HEK293 (cell line): ENCODE results near the gene CREB5.

ENCODE experiments used
- BCL11A ChIP-seq: fragments of 450-650 bp; formaldehyde crosslinking; IDR thresholded peaks from 2 replicates; pipeline ENCODE4 v1.5.1; 2016; ENCODE audit warnings: low read depth, missing biosample characterization, missing genetic modification characterization
- GLI2 ChIP-seq: fragments of 450-650 bp; formaldehyde crosslinking; IDR thresholded peaks from 2 replicates; pipeline ENCODE4; 2017; ENCODE audit warnings: missing biosample characterization, missing genetic modification characterization, low read depth, borderline replicate concordance
- HOXC10 ChIP-seq: sonication (generic); formaldehyde crosslinking; IDR thresholded peaks from 2 replicates; pipeline ENCODE4 v1.8.1; 2023; ENCODE audit warnings: mild to moderate bottlenecking, missing genetic modification reagents
- TRIM28 ChIP-seq: IDR thresholded peaks from 2 replicates; pipeline ENCODE4 v1.6.1; 2011; ENCODE audit warnings: low read length, control low read depth, borderline replicate concordance
- YY1 ChIP-seq: fragments of 450-650 bp; formaldehyde crosslinking; IDR thresholded peaks from 2 replicates; pipeline ENCODE4 v1.5.1; 2018; ENCODE audit warnings: missing biosample characterization, missing genetic modification characterization
- YY2 ChIP-seq: fragments of 450-650 bp; formaldehyde crosslinking; IDR thresholded peaks from 2 replicates; pipeline ENCODE4 v1.5.1; 2016; ENCODE audit warnings: missing biosample characterization, missing genetic modification characterization
- ZNF184 ChIP-seq: fragments of 450-650 bp; IDR thresholded peaks from 2 replicates; pipeline ENCODE4 v1.5.1; 2018; ENCODE audit warnings: missing biosample characterization, mild to moderate bottlenecking, missing genetic modification characterization
- ZNF214 ChIP-seq: fragments of 450-650 bp; formaldehyde crosslinking; IDR thresholded peaks from 2 replicates; pipeline ENCODE4 v1.5.1; 2017; ENCODE audit warnings: missing biosample characterization, mild to moderate bottlenecking, missing genetic modification characterization, borderline replicate concordance
- ZNF248 ChIP-seq: fragments of 450-650 bp; formaldehyde crosslinking; IDR thresholded peaks from 2 replicates; pipeline ENCODE4 v1.5.1; 2017; ENCODE audit warnings: missing biosample characterization, missing genetic modification characterization
- ZNF394 ChIP-seq: fragments of 450-650 bp; formaldehyde crosslinking; IDR thresholded peaks from 2 replicates; pipeline ENCODE4 v1.5.1; 2016; ENCODE audit warnings: missing biosample characterization, missing genetic modification characterization, mild to moderate bottlenecking, moderate library complexity, borderline replicate concordance
- ZNF571 ChIP-seq: fragments of 450-650 bp; formaldehyde crosslinking; IDR thresholded peaks from 2 replicates; pipeline ENCODE4 v1.5.0; 2017; ENCODE audit warnings: missing biosample characterization, missing genetic modification characterization
- ZNF791 ChIP-seq: fragments of 450-650 bp; formaldehyde crosslinking; IDR thresholded peaks from 2 replicates; pipeline ENCODE4 v1.5.1; 2016; ENCODE audit warnings: missing biosample characterization, missing genetic modification characterization
- ZXDB ChIP-seq: fragments of 450-650 bp; formaldehyde crosslinking; IDR thresholded peaks from 2 replicates; pipeline ENCODE4 v1.5.1; 2016; ENCODE audit warnings: missing biosample characterization, missing genetic modification characterization
- TF ChIP-seq, protein P1 (sequence below): fragments of 450-650 bp; formaldehyde crosslinking; conservative IDR thresholded peaks from 2 replicates; pipeline ENCODE4 v1.5.1; 2016; ENCODE audit warnings: low read depth, missing biosample characterization, missing genetic modification characterization
- TF ChIP-seq, protein P2 (sequence below): fragments of 450-650 bp; formaldehyde crosslinking; IDR thresholded peaks from 2 replicates; pipeline ENCODE4 v1.5.1; 2017; ENCODE audit warnings: missing biosample characterization, missing genetic modification characterization
- TF ChIP-seq, protein P3 (sequence below): fragments of 450-650 bp; formaldehyde crosslinking; IDR thresholded peaks from 2 replicates; pipeline ENCODE4 v1.5.1; 2016; ENCODE audit warnings: missing biosample characterization, missing genetic modification characterization
- TF ChIP-seq, protein P4 (sequence below): fragments of 450-650 bp; formaldehyde crosslinking; IDR thresholded peaks from 2 replicates; pipeline ENCODE4 v1.5.1; 2016; ENCODE audit warnings: missing biosample characterization, missing genetic modification characterization, low read depth
- TF ChIP-seq, protein P5 (sequence below): fragments of 450-650 bp; formaldehyde crosslinking; IDR thresholded peaks from 2 replicates; pipeline ENCODE4 v1.5.1; 2016; ENCODE audit warnings: missing biosample characterization, missing genetic modification characterization
- TF ChIP-seq, protein P6 (sequence below): fragments of 450-650 bp; formaldehyde crosslinking; IDR thresholded peaks from 2 replicates; pipeline ENCODE4 v1.5.1; 2017; ENCODE audit warnings: missing biosample characterization, missing genetic modification characterization
- TF ChIP-seq, protein P7 (sequence below): fragments of 450-650 bp; formaldehyde crosslinking; IDR thresholded peaks from 2 replicates; pipeline ENCODE4 v1.5.1; 2017; ENCODE audit warnings: missing biosample characterization, missing genetic modification characterization
- TF ChIP-seq, protein P8 (sequence below): fragments of 450-650 bp; formaldehyde crosslinking; IDR thresholded peaks from 2 replicates; pipeline ENCODE4 v1.5.1; 2017; ENCODE audit warnings: missing biosample characterization, mild to moderate bottlenecking, missing genetic modification characterization, moderate library complexity

The CREB5 gene

DNA sequence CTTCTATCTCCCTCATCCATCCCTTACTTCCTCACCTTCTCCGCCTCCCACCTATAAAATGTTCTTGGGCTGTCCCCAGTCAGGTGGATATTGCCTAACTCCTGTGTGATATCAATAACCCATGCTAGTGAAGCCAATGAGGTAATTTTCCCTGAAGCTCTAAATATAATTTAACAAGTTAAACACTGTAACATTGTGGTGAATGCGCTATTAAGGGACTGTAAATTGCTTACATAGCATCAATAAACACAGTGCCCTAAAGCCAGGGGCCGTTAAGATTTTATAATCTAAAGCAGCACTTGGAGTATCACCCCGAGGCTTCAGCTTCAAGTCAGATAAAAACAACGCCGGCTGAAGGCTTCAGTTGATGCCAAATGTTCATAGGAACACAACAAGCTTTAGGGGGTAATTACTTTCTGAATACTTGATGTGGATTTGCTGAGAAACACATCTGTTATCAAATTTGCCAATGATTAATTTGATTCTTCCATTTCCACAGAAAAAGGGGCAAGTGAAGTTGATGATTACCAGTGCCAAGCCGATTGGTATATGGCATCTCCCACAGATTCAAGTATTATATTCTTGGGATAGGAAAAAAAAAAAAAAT lies 138.4 kb downstream of the CREB5 start (continued):
- TF ChIP-seq, protein P1, sequence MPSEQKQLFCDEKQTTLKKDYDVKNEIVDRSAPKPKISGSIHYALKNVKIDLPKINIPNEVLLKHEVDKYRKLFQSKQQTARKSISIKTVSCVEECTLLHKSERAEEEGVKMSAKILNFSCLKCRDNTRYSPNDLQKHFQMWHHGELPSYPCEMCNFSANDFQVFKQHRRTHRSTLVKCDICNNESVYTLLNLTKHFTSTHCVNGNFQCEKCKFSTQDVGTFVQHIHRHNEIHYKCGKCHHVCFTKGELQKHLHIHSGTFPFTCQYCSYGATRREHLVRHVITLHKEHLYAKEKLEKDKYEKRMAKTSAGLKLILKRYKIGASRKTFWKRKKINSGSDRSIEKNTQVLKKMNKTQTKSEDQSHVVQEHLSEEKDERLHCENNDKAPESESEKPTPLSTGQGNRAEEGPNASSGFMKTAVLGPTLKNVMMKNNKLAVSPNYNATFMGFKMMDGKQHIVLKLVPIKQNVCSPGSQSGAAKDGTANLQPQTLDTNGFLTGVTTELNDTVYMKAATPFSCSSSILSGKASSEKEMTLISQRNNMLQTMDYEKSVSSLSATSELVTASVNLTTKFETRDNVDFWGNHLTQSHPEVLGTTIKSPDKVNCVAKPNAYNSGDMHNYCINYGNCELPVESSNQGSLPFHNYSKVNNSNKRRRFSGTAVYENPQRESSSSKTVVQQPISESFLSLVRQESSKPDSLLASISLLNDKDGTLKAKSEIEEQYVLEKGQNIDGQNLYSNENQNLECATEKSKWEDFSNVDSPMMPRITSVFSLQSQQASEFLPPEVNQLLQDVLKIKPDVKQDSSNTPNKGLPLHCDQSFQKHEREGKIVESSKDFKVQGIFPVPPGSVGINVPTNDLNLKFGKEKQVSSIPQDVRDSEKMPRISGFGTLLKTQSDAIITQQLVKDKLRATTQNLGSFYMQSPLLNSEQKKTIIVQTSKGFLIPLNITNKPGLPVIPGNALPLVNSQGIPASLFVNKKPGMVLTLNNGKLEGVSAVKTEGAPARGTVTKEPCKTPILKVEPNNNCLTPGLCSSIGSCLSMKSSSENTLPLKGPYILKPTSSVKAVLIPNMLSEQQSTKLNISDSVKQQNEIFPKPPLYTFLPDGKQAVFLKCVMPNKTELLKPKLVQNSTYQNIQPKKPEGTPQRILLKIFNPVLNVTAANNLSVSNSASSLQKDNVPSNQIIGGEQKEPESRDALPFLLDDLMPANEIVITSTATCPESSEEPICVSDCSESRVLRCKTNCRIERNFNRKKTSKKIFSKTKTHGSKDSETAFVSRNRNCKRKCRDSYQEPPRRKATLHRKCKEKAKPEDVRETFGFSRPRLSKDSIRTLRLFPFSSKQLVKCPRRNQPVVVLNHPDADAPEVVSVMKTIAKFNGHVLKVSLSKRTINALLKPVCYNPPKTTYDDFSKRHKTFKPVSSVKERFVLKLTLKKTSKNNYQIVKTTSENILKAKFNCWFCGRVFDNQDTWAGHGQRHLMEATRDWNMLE (tag by site-specific recombination): no peak
- TF ChIP-seq TRIM28 (no peak), ZNF214 (no peak), ZXDB (tag by site-specific recombination) (0 out of 2 replicates have a peak, but pooled peaks have one; percentile 36), HOXC10 (CRISPR knock-in tag) (no peak), ZNF184 (no peak), YY1 (tag by site-specific recombination) (0 out of 2 replicates have a peak, but pooled peaks have one; percentile 42), YY2 (tag by site-specific recombination) (no peak), BCL11A (tag by site-specific recombination) (no peak), GLI2 (0 out of 2 replicates have a peak, but pooled peaks have one; percentile 16), ZNF571 (no peak), ZNF248 (tag by site-specific recombination) (no peak), ZNF791 (tag by site-specific recombination) (no peak), ZNF394 (tag by site-specific recombination) (peak; percentile 12; the same call in 1 of the 2 replicates)
- TF ChIP-seq, protein P2, sequence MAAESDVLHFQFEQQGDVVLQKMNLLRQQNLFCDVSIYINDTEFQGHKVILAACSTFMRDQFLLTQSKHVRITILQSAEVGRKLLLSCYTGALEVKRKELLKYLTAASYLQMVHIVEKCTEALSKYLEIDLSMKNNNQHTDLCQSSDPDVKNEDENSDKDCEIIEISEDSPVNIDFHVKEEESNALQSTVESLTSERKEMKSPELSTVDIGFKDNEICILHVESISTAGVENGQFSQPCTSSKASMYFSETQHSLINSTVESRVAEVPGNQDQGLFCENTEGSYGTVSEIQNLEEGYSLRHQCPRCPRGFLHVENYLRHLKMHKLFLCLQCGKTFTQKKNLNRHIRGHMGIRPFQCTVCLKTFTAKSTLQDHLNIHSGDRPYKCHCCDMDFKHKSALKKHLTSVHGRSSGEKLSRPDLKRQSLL (tag by site-specific recombination): no peak
- TF ChIP-seq, protein P3, sequence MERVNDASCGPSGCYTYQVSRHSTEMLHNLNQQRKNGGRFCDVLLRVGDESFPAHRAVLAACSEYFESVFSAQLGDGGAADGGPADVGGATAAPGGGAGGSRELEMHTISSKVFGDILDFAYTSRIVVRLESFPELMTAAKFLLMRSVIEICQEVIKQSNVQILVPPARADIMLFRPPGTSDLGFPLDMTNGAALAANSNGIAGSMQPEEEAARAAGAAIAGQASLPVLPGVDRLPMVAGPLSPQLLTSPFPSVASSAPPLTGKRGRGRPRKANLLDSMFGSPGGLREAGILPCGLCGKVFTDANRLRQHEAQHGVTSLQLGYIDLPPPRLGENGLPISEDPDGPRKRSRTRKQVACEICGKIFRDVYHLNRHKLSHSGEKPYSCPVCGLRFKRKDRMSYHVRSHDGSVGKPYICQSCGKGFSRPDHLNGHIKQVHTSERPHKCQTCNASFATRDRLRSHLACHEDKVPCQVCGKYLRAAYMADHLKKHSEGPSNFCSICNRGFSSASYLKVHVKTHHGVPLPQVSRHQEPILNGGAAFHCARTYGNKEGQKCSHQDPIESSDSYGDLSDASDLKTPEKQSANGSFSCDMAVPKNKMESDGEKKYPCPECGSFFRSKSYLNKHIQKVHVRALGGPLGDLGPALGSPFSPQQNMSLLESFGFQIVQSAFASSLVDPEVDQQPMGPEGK: no peak
- TF ChIP-seq, protein P4, sequence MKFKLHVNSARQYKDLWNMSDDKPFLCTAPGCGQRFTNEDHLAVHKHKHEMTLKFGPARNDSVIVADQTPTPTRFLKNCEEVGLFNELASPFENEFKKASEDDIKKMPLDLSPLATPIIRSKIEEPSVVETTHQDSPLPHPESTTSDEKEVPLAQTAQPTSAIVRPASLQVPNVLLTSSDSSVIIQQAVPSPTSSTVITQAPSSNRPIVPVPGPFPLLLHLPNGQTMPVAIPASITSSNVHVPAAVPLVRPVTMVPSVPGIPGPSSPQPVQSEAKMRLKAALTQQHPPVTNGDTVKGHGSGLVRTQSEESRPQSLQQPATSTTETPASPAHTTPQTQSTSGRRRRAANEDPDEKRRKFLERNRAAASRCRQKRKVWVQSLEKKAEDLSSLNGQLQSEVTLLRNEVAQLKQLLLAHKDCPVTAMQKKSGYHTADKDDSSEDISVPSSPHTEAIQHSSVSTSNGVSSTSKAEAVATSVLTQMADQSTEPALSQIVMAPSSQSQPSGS: 0 out of 2 replicates have a peak, but pooled peaks have one; percentile 39
- TF ChIP-seq, protein P5, sequence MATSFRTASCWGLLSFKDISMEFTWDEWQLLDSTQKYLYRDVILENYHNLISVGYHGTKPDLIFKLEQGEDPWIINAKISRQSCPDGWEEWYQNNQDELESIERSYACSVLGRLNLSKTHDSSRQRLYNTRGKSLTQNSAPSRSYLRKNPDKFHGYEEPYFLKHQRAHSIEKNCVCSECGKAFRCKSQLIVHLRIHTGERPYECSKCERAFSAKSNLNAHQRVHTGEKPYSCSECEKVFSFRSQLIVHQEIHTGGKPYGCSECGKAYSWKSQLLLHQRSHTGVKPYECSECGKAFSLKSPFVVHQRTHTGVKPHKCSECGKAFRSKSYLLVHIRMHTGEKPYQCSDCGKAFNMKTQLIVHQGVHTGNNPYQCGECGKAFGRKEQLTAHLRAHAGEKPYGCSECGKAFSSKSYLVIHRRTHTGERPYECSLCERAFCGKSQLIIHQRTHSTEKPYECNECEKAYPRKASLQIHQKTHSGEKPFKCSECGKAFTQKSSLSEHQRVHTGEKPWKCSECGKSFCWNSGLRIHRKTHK (tag by site-specific recombination): no peak
- TF ChIP-seq, protein P6, sequence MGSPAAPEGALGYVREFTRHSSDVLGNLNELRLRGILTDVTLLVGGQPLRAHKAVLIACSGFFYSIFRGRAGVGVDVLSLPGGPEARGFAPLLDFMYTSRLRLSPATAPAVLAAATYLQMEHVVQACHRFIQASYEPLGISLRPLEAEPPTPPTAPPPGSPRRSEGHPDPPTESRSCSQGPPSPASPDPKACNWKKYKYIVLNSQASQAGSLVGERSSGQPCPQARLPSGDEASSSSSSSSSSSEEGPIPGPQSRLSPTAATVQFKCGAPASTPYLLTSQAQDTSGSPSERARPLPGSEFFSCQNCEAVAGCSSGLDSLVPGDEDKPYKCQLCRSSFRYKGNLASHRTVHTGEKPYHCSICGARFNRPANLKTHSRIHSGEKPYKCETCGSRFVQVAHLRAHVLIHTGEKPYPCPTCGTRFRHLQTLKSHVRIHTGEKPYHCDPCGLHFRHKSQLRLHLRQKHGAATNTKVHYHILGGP: no peak
- TF ChIP-seq, protein P7, sequence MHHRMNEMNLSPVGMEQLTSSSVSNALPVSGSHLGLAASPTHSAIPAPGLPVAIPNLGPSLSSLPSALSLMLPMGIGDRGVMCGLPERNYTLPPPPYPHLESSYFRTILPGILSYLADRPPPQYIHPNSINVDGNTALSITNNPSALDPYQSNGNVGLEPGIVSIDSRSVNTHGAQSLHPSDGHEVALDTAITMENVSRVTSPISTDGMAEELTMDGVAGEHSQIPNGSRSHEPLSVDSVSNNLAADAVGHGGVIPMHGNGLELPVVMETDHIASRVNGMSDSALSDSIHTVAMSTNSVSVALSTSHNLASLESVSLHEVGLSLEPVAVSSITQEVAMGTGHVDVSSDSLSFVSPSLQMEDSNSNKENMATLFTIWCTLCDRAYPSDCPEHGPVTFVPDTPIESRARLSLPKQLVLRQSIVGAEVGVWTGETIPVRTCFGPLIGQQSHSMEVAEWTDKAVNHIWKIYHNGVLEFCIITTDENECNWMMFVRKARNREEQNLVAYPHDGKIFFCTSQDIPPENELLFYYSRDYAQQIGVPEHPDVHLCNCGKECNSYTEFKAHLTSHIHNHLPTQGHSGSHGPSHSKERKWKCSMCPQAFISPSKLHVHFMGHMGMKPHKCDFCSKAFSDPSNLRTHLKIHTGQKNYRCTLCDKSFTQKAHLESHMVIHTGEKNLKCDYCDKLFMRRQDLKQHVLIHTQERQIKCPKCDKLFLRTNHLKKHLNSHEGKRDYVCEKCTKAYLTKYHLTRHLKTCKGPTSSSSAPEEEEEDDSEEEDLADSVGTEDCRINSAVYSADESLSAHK (tag by site-specific recombination): 0 out of 2 replicates have a peak, but pooled peaks have one; percentile 40
- TF ChIP-seq, protein P8, sequence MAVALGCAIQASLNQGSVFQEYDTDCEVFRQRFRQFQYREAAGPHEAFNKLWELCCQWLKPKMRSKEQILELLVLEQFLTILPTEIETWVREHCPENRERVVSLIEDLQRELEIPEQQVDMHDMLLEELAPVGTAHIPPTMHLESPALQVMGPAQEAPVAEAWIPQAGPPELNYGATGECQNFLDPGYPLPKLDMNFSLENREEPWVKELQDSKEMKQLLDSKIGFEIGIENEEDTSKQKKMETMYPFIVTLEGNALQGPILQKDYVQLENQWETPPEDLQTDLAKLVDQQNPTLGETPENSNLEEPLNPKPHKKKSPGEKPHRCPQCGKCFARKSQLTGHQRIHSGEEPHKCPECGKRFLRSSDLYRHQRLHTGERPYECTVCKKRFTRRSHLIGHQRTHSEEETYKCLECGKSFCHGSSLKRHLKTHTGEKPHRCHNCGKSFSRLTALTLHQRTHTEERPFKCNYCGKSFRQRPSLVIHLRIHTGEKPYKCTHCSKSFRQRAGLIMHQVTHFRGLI: no peak
